HepG2 (cell line): ENCODE results near the gene BEND3. TPM values are rescaled to one million over a fixed set of nuclear protein-coding genes. Genes with fewer than 3 reads are reported as not detected.
A peak's percentile ranks its signal among the peaks of the same experiment; 100 is the strongest.

Experiments used
- FOSL2 ChIP-seq: sonication (generic); formaldehyde crosslinking; IDR thresholded peaks from 2 replicates; pipeline ENCODE4 v1.4.0; 2020; ENCODE audit warnings: missing genetic modification reagents
- GATAD2A ChIP-seq: IDR thresholded peaks from 2 replicates; pipeline ENCODE4 v1.6.1; 2016
- HHEX ChIP-seq: IDR thresholded peaks from 2 replicates; pipeline ENCODE4 v1.6.1; 2016; ENCODE audit warnings: control low read depth
- HOMEZ ChIP-seq: IDR thresholded peaks from 2 replicates; pipeline ENCODE4 v1.6.1; 2016; ENCODE audit warnings: low read depth
- HOXA9 ChIP-seq: sonication (generic); formaldehyde crosslinking; IDR thresholded peaks from 2 replicates; pipeline ENCODE4 v1.8.1; 2022; ENCODE audit warnings: missing genetic modification reagents, mild to moderate bottlenecking, moderate library complexity, borderline replicate concordance
- ISL2 ChIP-seq: sonication (generic); formaldehyde crosslinking; IDR thresholded peaks from 2 replicates; pipeline ENCODE4 v1.5.0; 2020; ENCODE audit warnings: missing genetic modification reagents
- KDM1A ChIP-seq: IDR thresholded peaks from 2 replicates; pipeline ENCODE4 v1.6.1; 2016; ENCODE audit warnings: missing compliant biosample characterization
- NBN ChIP-seq: fragments of 450-650 bp; conservative IDR thresholded peaks from 2 replicates; pipeline ENCODE4 v1.6.1; 2017
- NCOA5 ChIP-seq: sonication (generic); formaldehyde crosslinking; IDR thresholded peaks from 2 replicates; pipeline ENCODE4 v1.4.0; 2020; ENCODE audit warnings: missing genetic modification reagents
- NFATC3 ChIP-seq: sonication (generic); formaldehyde crosslinking; IDR thresholded peaks from 2 replicates; pipeline ENCODE4 v1.5.1; 2020; ENCODE audit warnings: mild to moderate bottlenecking, missing genetic modification reagents
- SUZ12 ChIP-seq: fragments of 150-350 bp; IDR thresholded peaks from 2 replicates; pipeline ENCODE4 v1.6.1; 2014; ENCODE audit warnings: low read depth, low read length
- ZBTB43 ChIP-seq: sonication (generic); formaldehyde crosslinking; conservative IDR thresholded peaks from 2 replicates; pipeline ENCODE4 v1.4.0; 2020; ENCODE audit warnings: missing genetic modification reagents
- ZBTB46 ChIP-seq: sonication (generic); formaldehyde crosslinking; IDR thresholded peaks from 2 replicates; pipeline ENCODE4 v1.4.0; 2020; ENCODE audit warnings: mild to moderate bottlenecking, missing genetic modification reagents, borderline replicate concordance
- ZFP36 ChIP-seq: fragments of 150-350 bp; IDR thresholded peaks from 2 replicates; pipeline ENCODE4 v1.6.1; 2018; ENCODE audit warnings: borderline replicate concordance, low read length, low read depth; ENCODE audit not compliant: partially characterized antibody
- ZNF121 ChIP-seq: sonication (generic); formaldehyde crosslinking; IDR thresholded peaks from 2 replicates; pipeline ENCODE4 v1.5.0; 2020; ENCODE audit warnings: mild to moderate bottlenecking, missing genetic modification reagents
- ZNF331 ChIP-seq: sonication (generic); formaldehyde crosslinking; IDR thresholded peaks from 2 replicates; pipeline ENCODE4 v1.4.0; 2020; ENCODE audit warnings: missing genetic modification reagents
- ZNF33A ChIP-seq: sonication (generic); formaldehyde crosslinking; IDR thresholded peaks from 2 replicates; pipeline ENCODE4 v1.5.1; 2020; ENCODE audit warnings: missing genetic modification reagents, mild to moderate bottlenecking, moderate library complexity, borderline replicate concordance
- ZNF556 ChIP-seq: sonication (generic); formaldehyde crosslinking; IDR thresholded peaks from 2 replicates; pipeline ENCODE4 v1.4.0; 2020; ENCODE audit warnings: mild to moderate bottlenecking, missing genetic modification reagents, borderline replicate concordance
- ZNF780A ChIP-seq: sonication (generic); formaldehyde crosslinking; IDR thresholded peaks from 2 replicates; pipeline ENCODE4 v1.8.0; 2022; ENCODE audit warnings: mild to moderate bottlenecking, missing genetic modification reagents, moderate library complexity
- ZXDC ChIP-seq: sonication (generic); formaldehyde crosslinking; IDR thresholded peaks from 2 replicates; pipeline ENCODE4 v1.5.0; 2020; ENCODE audit warnings: mild to moderate bottlenecking, missing genetic modification reagents
- polyA plus RNA-seq, 8 experiments: library from polyadenylated mRNA; depleted of rRNA in 3 of 8; stranded (reverse) in 7 of 8; unstranded in 1 of 8; fragments of >200 nt; fragmentation: Illumina TruSeq in 4 of 8; extraction: Trizol in 4 of 8; gene quantifications; 2 replicates each; pipeline versions ENCODE4 v1.2.1 to v1.2.3, GENCODE V29; 2011 to 2016; ENCODE audit warnings: low read depth in 4 of 8, missing spikeins in 1 of 8, mixed read lengths in 1 of 8; ENCODE audit not compliant: insufficient read depth in 1 of 8
- total RNA-seq, 5 experiments: library from RNA; depleted of rRNA; stranded (reverse); fragments of >200 nt; fragmentation: Illumina TruSeq; extraction: Trizol; gene quantifications; 2 replicates each; pipeline ENCODE4 v1.2.3, GENCODE V29; 2016; ENCODE audit warnings: low read depth in 1 of 5
- TF ChIP-seq, protein P1 (sequence below): sonication (generic); formaldehyde crosslinking; IDR thresholded peaks from 2 replicates; pipeline ENCODE4 v1.5.0; 2020; ENCODE audit warnings: missing genetic modification reagents
- TF ChIP-seq, protein P2 (sequence below): sonication (generic); formaldehyde crosslinking; IDR thresholded peaks from 2 replicates; pipeline ENCODE4 v1.8.0; 2022; ENCODE audit warnings: missing genetic modification reagents, mild to moderate bottlenecking, inconsistent platforms, borderline replicate concordance

Gene BEND3
- total and polyA plus RNA-seq, 2 of the 13 experiments (the other 11 are each of a cell fraction or from before 2014, with no cell fraction given) = 1.4 to 5.8 TPM

DNA sequence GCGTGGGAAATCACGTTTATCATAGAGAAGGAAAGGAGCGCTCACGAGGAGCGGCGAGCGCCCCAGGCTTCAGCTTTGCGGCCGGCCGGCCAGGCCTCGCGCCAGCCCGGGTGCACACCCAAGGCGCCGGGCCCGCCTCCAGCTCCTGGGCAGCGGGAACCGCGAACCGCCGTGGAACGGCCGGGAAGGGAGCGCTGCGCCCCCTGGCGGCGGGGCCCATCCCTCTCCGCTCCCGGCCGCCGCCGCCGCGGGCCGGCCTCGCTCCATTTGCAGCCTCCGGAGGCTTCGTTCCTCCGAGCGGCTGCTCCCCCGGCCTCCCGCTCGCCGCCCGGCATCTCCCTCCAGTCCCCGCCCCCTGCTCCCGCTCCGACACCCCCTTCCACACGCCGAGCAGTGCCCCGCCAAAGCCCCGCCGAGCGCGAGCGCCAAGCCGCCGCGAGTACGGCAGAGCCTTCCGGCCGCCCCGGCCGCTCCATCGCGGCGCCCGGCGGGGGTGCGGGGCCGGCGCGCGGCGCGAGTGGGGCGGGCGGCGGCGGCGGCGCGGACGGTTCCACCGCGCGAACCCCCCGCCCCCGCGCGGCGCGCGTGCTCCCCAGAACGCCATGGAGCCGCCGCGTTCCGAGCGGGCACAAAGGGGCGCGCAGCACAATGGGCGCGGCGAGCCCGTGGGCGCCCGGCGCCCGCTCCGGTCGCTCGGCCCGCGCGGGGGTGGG, 946 bp downstream of the BEND3 start (continued):
- TF ChIP-seq ZXDC (CRISPR knock-in tag) (no peak), KDM1A (CRISPR knock-in tag) (peak; percentile 56; the same call in 1 of the 2 replicates), NCOA5 (CRISPR knock-in tag) (no peak), ZNF33A (CRISPR knock-in tag) (no peak), ZBTB43 (CRISPR knock-in tag) (no peak; the same call in 1 of the 2 replicates), HOMEZ (no peak), FOSL2 (CRISPR knock-in tag) (no peak), ZNF780A (CRISPR knock-in tag) (no peak), ISL2 (0 out of 2 replicates have a peak, but pooled peaks have one; percentile 37), HOXA9 (no peak), ZFP36 (no peak), ZNF556 (CRISPR knock-in tag) (no peak), ZBTB46 (CRISPR knock-in tag) (no peak), ZNF331 (CRISPR knock-in tag) (peak; percentile 60; the same call in 1 of the 2 replicates), GATAD2A (no peak), HHEX (no peak), NFATC3 (no peak), ZNF121 (peak; percentile 12; the same call in 1 of the 2 replicates), SUZ12 (no peak), NBN (no peak)
- TF ChIP-seq, protein P1, sequence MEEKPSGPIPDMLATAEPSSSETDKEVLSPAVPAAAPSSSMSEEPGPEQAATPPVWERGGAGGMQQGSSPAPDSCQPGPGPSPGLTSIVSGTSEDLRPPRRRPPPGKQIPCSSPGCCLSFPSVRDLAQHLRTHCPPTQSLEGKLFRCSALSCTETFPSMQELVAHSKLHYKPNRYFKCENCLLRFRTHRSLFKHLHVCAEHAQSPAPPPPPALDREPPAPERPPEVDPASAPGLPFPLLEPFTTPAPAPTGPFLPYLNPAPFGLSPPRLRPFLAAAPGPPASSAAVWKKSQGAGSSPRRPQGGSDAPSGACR (CRISPR knock-in tag) = no peak
- TF ChIP-seq, protein P2, sequence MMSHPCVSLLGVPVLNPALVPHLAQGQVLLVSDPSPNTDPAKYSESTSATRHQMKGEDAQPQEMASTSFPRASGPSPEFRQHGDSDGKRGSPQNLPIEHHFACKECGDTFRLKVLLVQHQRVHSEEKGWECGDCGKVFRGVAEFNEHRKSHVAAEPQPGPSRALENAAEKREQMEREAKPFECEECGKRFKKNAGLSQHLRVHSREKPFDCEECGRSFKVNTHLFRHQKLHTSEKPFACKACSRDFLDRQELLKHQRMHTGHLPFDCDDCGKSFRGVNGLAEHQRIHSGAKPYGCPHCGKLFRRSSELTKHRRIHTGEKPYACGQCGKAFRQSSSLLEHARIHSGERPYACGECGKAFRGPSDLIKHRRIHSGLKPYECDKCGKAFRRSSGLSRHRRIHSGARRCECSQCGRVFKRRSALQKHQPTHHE (CRISPR knock-in tag) = no peak
